DND-41 (cell line): Measurements from ENCODE around the gene ZBTB21.

Source experiments
- ATAC-seq: fragments of 200-7000 bp; cut with Tn5 transposase; 3 replicates; pipeline ENCODE4 v1.9.1; 2021; ENCODE audit warnings: low read depth; ENCODE audit not compliant: insufficient read depth
- DNase-seq: peaks from one replicate; pipeline ENCODE4 v3.0.0-alpha.2; 2020
- H2AFZ ChIP-seq: 2 replicates; pipeline ENCODE4 v1.6.0; 2012; ENCODE audit warnings: low read depth, low read length
- H3K27ac ChIP-seq: 2 replicates; pipeline ENCODE4 v1.5.1; 2012; ENCODE audit warnings: low read length, inconsistent platforms
- H3K27me3 ChIP-seq: fragments of 200-600 bp; sonication (generic); 2 replicates; pipeline ENCODE4 v1.6.0; 2012; ENCODE audit warnings: low read length, mild to moderate bottlenecking, inconsistent platforms; ENCODE audit not compliant: insufficient read depth, poor library complexity
- H3K36me3 ChIP-seq: 2 replicates; pipeline ENCODE4 v1.5.1; 2012; ENCODE audit warnings: low read length, inconsistent platforms; ENCODE audit not compliant: insufficient read depth
- H3K4me1 ChIP-seq: 2 replicates; pipeline ENCODE4 v1.5.1; 2012; ENCODE audit warnings: mild to moderate bottlenecking, low read length; ENCODE audit not compliant: insufficient read depth
- H3K4me2 ChIP-seq: 2 replicates; pipeline ENCODE4 v1.6.0; 2012; ENCODE audit warnings: mild to moderate bottlenecking, moderate library complexity, low read length, inconsistent platforms; ENCODE audit not compliant: insufficient read depth
- H3K4me3 ChIP-seq, 2 experiments: fragments of 200-600 bp in 1 of 2; shearing (Covaris generic) in 1 of 2; 2 replicates each; pipeline ENCODE4 v1.5.1; 2012 to 2016; ENCODE audit warnings: inconsistent platforms in 2 of 2, low read length in 2 of 2, mild to moderate bottlenecking in 2 of 2, low read depth in 1 of 2, moderate library complexity in 1 of 2
- H3K79me2 ChIP-seq: 2 replicates; pipeline ENCODE4 v1.6.0; 2012; ENCODE audit warnings: low read length, inconsistent platforms; ENCODE audit not compliant: insufficient read depth
- H3K9ac ChIP-seq: 2 replicates; pipeline ENCODE4 v1.6.0; 2012; ENCODE audit warnings: low read depth, mild to moderate bottlenecking, inconsistent platforms, low read length, moderate library complexity
- H3K9me3 ChIP-seq: 2 replicates; pipeline ENCODE4 v1.5.1; 2012; ENCODE audit warnings: low read length, moderate library complexity, mild to moderate bottlenecking, inconsistent platforms; ENCODE audit not compliant: insufficient read depth, severe bottlenecking
- H4K20me1 ChIP-seq: 2 replicates; pipeline ENCODE4 v1.6.0; 2012; ENCODE audit warnings: low read length; ENCODE audit not compliant: insufficient read depth
- EZH2 ChIP-seq: IDR thresholded peaks from 3 replicates; pipeline ENCODE4 v1.6.1; 2012; ENCODE audit warnings: borderline replicate concordance, low read depth, mild to moderate bottlenecking, moderate library complexity, low read length, inconsistent platforms; ENCODE audit not compliant: severe bottlenecking
- TF ChIP-seq, protein P1 (sequence below): IDR thresholded peaks from 2 replicates; pipeline ENCODE4 v1.5.1; 2012; ENCODE audit warnings: borderline replicate concordance, low read length, moderate library complexity, mild to moderate bottlenecking; ENCODE audit not compliant: poor library complexity, severe bottlenecking; ENCODE audit errors: extremely low read depth

ZBTB21 gene

DNA sequence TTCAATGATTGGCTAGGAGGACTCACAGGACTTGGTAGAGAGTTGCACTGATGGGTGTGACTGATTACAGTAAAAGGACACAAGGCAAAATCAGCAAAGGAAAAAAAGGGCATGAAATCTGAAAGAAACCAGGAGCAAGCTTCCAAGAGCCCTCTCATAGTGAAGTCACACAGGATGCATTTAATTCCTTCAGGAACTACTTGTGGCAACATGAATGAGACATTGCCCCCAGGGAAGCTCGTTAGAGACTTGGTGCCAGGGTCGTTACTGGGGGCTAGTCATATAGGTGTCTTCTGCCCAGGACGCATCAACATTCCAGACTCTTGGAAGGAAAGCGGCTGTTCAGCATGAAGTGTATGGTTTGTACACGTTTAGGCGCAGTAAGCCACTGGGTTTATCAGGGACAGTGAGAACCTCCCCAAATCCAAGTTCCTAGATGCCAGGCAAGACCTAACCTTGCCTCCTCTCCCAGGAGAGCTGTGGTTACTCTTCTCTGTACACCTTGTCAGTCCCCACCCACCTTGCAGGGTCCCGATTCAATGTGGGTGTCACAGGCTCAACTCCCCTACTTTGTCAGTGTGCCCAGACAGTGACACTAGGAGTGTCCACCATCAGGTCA, 30.3 kb downstream of the ZBTB21 start:
- Histone ChIP-seq H3K4me3 (no peak overlapping the region), H2AFZ (no peak overlapping the region), H3K79me2 (no peaks in the 10 kb centered on the region), H3K4me1 (no peaks in the 10 kb centered on the region), H3K36me3 (no peaks in the 10 kb centered on the region), H3K27me3 (peaks cover 3% of the 10 kb centered on the region), H3K4me2 (no peak overlapping the region), H3K9ac (no peak overlapping the region), H3K27ac (no peak overlapping the region), H4K20me1 (no peaks in the 10 kb centered on the region), H3K9me3 (peaks cover 4% of the 10 kb centered on the region)
- no peak for DNase-seq
- no peak for ATAC-seq
- TF ChIP-seq, protein P1, sequence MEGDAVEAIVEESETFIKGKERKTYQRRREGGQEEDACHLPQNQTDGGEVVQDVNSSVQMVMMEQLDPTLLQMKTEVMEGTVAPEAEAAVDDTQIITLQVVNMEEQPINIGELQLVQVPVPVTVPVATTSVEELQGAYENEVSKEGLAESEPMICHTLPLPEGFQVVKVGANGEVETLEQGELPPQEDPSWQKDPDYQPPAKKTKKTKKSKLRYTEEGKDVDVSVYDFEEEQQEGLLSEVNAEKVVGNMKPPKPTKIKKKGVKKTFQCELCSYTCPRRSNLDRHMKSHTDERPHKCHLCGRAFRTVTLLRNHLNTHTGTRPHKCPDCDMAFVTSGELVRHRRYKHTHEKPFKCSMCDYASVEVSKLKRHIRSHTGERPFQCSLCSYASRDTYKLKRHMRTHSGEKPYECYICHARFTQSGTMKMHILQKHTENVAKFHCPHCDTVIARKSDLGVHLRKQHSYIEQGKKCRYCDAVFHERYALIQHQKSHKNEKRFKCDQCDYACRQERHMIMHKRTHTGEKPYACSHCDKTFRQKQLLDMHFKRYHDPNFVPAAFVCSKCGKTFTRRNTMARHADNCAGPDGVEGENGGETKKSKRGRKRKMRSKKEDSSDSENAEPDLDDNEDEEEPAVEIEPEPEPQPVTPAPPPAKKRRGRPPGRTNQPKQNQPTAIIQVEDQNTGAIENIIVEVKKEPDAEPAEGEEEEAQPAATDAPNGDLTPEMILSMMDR = no peak
- no peak for TF ChIP-seq EZH2

DNA sequence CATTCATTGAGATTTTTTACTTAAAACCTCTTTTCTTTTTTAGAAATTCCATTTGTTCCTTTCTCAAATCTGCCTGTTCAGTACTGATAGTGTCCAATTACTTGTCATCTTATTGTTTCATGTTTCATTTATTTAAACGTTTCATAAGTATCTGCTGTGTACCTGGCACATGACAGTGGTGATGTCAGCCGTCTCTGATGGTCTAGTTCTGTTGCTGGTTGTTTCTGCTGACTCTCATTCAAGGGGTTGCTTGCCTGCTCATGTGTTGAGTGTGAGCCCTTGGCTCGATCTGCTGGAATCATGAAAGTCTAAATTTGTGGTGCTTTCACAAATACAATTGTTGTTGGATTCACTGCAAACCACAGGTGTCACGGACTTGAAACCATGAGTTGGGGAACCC, 30.8 kb downstream of the ZBTB21 start:
- Histone ChIP-seq H3K9ac (no peak overlapping the region), H4K20me1 (no peaks in the 10 kb centered on the region), H2AFZ (no peak overlapping the region), H3K27me3 (peaks cover 3% of the 10 kb centered on the region), H3K27ac (no peak overlapping the region), H3K4me3 (no peak overlapping the region), H3K9me3 (peaks cover 4% of the 10 kb centered on the region), H3K4me2 (no peak overlapping the region), H3K4me1 (peaks cover 2% of the 10 kb centered on the region; the same call in 1 of the 2 replicates), H3K36me3 (no peaks in the 10 kb centered on the region), H3K79me2 (no peaks in the 10 kb centered on the region)
- ATAC-seq (no peak), DNase-seq (no peak)
- TF ChIP-seq EZH2 = no peak

DNA sequence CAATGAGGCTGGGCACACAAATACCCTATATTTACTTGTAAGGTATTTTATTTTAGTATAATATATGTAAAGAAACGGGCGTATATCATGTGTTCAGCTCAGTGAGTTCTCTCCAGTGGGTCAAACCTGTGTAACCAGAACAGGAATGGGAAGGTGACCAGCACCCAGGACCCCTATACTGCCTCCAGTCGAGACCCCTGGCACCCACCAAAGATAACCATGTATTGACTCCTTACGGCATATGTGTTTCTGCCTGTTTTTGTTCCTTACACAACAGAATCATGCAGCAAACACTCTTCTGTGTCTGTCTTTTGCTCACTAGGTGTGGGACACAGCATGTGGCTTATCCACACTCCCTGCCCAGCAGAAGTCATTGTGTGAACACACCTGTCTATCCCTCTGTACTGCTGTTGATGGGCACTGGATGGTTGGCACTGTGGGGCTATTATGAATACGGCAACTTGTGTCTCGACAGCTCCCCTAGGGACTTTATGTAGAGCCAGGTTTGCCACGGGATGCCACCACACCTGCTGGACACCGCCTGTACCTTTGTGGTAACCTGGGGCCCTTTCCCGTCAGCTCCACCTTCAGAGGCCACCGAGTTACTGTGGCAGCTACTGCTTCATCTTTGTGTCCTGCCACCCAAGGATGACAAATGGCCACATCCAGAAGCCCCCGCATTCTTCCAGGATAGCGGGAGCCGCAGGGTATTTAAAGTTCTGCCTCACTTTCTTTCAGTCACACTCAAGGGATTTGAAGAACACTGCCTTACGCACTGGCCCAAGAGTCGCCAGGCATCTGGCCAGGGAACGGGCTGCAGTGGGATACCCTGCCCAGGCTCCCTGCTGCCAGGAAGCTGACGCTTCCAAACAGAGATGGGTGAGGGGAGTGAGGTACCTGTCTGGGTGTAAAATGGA, 32.9 kb downstream of the ZBTB21 start:
- Histone ChIP-seq H4K20me1 (no peaks in the 10 kb centered on the region), H2AFZ (no peak overlapping the region), H3K4me2 (no peak overlapping the region), H3K27me3 (peaks cover 3% of the 10 kb centered on the region), H3K27ac (no peak overlapping the region), H3K4me1 (peaks cover 12% of the 10 kb centered on the region), H3K79me2 (no peaks in the 10 kb centered on the region), H3K9ac (no peak overlapping the region), H3K36me3 (no peaks in the 10 kb centered on the region), H3K4me3 (no peak overlapping the region), H3K9me3 (peaks cover 4% of the 10 kb centered on the region)
- ATAC-seq = no peak
- no peak for TF ChIP-seq EZH2
- TF ChIP-seq, protein P1 = no peak
- DNase-seq = no peak

DNA sequence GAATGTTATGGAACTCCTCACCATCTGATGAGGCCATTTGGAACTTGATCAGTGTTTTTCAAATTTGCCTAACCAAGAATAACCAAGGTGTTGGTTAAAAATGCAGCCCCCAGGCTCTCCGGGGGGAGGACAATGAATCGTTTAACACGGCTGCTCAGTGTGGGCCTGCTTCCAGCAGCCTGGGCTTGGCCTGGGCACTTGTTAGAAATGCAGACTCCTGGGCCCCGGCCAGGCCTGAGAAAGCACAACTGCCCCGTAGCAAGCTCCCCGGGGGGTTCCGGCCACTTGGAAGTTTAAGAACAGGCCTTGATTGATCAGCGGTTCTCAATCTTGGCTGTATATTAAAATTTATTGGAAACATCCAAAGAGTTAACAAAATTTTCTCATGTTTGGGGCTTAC, 33.5 kb downstream of the ZBTB21 start:
- no peak for TF ChIP-seq EZH2
- TF ChIP-seq, protein P1 = no peak
- no peak overlapping the region for H3K27ac ChIP-seq
- H2AFZ ChIP-seq = no peak overlapping the region
- DNase-seq (no peak), ATAC-seq (no peak)
- H3K27me3 ChIP-seq = peaks cover under 1% of the 10 kb centered on the region
- H3K36me3 ChIP-seq = no peaks in the 10 kb centered on the region
- no peak overlapping the region for H3K4me3 ChIP-seq
- H4K20me1 ChIP-seq = no peaks in the 10 kb centered on the region
- H3K79me2 ChIP-seq = no peaks in the 10 kb centered on the region
- H3K9me3 ChIP-seq = peaks cover 4% of the 10 kb centered on the region
- no peak overlapping the region for H3K4me2 ChIP-seq
- peaks cover 12% of the 10 kb centered on the region for H3K4me1 ChIP-seq
- no peak overlapping the region for H3K9ac ChIP-seq
